Measurements from ENCODE around the gene KRTAP4-2.

- TF ChIP-seq, protein P1, sequence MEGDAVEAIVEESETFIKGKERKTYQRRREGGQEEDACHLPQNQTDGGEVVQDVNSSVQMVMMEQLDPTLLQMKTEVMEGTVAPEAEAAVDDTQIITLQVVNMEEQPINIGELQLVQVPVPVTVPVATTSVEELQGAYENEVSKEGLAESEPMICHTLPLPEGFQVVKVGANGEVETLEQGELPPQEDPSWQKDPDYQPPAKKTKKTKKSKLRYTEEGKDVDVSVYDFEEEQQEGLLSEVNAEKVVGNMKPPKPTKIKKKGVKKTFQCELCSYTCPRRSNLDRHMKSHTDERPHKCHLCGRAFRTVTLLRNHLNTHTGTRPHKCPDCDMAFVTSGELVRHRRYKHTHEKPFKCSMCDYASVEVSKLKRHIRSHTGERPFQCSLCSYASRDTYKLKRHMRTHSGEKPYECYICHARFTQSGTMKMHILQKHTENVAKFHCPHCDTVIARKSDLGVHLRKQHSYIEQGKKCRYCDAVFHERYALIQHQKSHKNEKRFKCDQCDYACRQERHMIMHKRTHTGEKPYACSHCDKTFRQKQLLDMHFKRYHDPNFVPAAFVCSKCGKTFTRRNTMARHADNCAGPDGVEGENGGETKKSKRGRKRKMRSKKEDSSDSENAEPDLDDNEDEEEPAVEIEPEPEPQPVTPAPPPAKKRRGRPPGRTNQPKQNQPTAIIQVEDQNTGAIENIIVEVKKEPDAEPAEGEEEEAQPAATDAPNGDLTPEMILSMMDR (IDR thresholded peaks at IDR 0.05), result no peak
- TF ChIP-seq POLR2A (IDR thresholded peaks at IDR 0.05), result no peak
These were observed 43.9 kb downstream of the KRTAP4-2 start for GRCh38 chr17:41133880-41134735.

Data from heart left ventricle (tissue), 13 donors.